ENCODE measurements around the gene RCOR1. TPM values are rescaled to one million over a fixed set of nuclear protein-coding genes. Genes with fewer than 3 reads are reported as not detected.
"Not testable (repeated sequence)": the region's sequence is repeated elsewhere in the genome, so short reads cannot be mapped to it uniquely, and the experiment has no call there.

The RCOR1 gene
- 10 to 100 TPM; 31.6 to 41.5 (median 34.5) TPM for polyA plus RNA-seq (ENCODE audit: insufficient read length in 4 of 4)

DNA sequence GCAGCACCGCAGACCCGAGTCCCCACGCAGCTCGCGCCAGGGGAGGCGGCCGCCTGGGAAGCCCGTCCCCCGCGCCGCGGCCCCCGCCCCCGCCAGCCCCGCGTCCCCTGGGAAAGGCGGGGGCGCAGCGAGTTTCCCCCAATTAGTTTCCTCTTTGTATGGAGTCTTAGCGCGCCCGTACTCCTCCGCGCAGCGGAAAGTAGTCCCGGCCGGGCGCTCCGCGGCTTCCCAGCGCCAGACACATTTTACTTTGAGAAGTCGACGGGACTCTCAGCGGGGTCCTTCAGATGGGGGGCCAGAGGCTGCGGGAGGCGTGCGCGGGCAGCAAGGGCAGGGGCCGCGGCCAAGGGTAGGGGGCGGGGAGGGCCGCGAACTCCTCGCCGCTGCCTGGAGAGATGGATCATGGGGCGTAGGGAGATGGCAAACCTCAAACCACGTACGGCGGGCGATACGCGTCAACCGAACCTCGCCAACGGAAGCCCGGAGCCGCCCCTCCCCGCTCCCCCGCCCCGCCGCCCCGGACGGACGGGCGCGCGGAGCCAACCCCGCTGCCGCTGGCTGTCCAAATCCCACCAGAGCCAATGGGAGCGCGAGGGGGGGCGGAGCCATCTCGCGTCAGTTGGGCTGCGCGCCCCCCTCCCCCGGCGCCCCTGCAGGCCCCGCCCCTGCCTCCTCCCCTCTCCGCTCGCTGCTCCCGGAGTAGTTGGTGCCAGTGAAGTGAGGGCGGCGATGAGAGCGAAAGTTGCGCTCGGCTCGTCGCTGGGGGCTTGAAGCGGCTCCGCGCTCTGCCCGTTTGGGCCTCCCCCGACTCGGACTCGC, at the start of gene RCOR1:
Gene RCOR1, plus strand, starts transcription at position 706 of the 819 bp plus-strand sequence. CDS start 238 bp downstream, outside the sequence.
- DNase-seq (ENCODE audit: low read depth in 4 of 4, low spot score in 3 of 4) = peak; percentile 92 to 96 (median 95)

DNA sequence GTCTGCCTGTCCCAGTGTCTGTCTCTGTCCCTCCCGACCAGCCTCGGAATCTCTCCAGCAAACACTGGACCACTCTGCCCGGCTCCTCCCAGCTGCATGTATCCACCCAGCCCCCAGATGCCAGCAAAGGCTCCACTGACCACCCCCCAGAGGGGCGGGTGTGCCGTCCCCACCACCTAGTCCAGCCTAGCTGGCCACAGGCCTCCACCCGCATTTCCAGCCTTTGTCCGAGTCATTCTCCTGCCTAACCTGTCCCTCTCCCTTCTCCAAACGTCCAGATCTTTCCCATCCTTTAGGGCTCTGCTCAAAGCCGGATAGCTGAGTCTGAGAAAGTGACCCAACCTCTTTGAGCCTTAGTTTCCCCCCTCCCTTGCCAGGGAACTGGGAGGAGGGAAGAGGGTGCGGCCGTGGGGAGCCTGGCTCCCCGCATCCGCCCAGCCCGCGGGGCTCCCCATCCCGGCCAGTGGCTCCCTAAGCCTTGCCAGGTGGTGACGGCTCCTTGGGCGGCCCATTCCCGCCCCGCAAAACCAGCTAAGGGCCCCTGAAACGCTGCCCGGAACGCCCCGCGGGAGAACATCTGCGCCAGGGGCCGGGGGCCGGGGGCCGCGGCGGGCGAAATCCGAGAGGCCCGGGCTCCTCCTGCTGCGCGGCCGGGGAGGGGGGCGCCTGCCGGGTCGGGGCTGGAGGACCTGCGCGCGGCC, 48.3 kb upstream of the RCOR1 start:
- DNase-seq (ENCODE audit: low read depth in 4 of 4, low spot score in 3 of 4) = no peak

DNA sequence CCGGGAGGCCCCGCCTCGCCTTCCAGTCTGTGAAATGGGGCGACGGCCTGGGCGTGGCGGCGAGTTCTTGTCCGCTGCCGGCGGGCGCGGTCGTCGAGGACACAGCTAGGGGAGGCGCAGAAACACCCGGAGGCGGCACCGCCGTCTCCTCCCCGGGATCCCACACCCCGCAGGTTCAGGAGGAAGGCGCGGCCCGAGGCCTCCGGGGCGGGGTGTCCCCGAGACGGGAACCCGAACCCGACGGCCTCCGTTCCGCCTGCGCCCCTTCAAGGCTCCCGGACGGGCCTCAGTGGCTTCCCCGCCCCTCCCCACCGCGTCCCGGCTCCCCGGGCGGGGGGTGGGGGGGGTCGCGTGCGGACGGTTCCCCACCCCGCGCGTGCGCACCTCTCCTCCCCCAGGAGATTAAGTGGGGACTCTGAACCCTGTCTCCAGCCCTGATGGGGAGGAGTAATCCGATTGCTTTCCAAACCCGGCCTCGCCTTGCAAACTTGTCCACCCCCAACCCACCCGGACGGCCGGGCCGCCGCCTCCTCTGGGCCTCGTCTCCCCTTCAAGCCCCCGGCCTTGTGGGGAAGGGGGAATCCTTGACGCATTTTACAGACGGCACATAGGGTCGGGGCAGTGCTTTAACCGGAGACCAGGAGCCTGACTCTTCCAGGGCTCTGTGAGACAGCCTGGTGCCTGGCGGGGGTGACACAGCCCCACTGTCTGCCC, 47.5 kb upstream of the RCOR1 start:
- no peak for DNase-seq (ENCODE audit: low read depth in 4 of 4, low spot score in 3 of 4)

DNA sequence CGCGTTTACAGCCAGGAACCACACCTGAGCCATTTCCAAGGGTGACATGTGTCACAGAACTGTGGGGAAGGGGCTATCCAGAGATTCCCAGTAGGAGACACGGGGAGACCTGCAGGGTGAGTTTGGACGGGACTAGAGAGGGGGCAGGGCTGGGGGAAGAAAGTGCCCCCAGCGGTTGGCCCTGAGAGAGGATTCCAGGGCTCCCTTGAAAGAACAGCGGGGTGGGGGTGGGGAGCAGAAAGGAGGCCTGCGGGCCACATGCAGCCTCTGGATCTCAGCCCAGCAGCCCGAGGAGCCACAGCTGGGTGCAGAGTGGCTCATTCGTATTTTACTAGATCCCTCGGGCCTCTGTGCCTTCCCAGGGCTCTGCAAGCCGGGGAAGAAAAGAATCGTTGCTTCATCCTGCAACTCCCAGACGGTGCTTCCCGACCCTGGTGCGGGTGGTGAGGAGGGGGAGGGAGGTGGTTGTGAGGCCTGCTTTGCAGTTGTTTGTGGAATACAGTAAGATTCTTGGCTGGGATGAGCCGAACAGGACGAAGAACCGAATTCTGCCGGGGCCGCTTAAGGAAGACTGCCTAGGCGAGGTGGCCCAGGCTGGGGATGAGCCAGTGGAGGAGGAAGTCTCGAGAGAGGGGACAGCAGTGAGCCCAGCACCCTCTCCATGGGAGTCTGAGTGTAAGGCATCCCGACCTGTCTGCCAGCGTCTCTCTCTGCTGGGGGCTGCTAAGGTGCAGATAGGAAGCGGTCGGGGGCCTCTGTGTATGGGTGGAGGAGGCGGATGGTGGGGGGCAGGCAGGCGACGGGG, 46.8 kb upstream of the RCOR1 start:
- DNase-seq (ENCODE audit: low read depth in 4 of 4, low spot score in 3 of 4) = no peak

DNA sequence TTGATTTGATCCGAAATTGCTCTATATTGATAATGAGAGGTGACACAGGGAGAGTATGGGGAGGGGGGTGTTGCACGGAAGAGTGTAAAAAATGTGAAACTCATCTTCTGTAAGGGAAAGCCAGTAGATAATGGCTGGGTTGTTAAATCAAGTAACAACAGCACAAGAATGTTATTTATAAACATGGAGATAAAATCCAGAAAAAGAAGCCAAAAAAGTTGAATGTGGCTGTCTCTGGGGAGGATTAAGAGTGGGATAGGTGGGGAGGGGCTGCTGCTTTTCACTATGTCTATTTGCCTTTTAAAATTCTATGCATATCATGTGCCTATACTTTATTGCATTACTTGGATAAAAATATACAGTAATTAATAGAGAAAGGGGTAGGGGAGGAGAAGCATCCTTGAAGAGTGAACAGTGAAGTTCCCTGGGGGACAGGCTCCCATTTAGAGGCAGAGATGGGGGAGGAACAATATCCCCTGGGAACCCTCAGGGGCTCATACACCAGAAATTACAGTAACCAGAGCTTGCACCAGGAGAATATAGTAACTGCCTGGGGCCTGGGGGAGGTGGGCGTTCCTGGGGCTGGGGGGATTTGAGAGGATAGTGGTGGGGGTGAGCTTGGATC, 43.7 kb upstream of the RCOR1 start:
- no peak for DNase-seq (ENCODE audit: low read depth in 4 of 4, low spot score in 3 of 4)

DNA sequence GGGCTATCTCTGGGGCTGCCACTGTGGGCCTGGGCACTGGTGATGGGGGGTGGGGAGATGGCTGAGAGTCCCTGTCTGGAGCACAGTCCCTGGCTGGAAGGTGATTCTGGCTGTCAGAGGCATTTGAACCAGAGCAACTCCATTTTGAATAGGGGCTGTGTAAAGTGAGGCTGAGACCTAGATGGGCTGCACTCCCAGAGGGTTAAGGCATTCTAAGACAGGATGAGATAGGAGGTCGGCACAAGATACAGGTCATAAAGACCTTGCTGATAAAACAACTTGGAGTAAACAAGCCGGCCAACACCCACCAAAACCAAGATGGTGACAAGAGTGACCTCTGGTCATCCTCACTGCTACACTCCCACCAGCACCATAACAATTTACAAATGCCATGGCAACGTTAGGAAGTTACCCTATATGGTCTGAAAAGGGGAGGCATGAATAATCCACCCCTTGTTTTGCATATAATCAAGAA, 41.5 kb upstream of the RCOR1 start:
- not testable (repeated sequence) for DNase-seq (ENCODE audit: low read depth in 4 of 4, low spot score in 3 of 4)

DNA sequence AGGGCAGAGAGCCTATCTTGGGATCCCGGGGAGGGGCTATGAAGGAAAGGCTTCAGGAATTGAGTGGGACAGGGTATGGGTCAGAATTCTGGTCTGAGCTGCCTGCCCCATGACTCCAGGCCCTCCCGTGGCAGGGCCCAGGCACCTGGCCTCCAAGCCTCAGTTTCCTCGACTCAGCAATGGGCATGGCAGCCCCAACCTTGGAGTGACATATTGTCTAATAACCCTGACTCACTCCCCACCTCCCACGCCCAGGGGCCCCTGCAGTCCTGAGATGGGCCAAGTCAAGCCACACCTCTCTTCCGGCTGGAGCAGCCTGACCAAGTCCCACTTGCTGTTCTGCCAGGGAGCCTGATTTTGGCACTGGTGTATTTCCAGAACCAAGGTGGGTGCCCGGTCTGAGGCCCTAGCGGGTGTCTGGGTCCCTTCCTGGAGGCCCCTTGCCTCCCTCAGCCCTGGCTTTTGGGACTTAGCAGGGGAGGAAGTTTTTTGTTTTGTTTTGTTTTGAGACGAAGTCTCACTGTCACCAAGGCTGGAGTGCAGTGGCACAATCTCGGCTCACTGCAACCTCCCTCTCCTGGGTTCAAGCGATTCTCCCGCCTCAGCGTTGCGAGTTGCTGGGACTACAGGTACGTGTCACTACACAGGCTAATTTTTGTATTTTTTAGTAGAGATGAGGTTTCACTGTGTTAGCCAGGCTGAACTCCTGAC, 40.3 kb upstream of the RCOR1 start:
- no peak for DNase-seq (ENCODE audit: low read depth in 4 of 4, low spot score in 3 of 4)

DNA sequence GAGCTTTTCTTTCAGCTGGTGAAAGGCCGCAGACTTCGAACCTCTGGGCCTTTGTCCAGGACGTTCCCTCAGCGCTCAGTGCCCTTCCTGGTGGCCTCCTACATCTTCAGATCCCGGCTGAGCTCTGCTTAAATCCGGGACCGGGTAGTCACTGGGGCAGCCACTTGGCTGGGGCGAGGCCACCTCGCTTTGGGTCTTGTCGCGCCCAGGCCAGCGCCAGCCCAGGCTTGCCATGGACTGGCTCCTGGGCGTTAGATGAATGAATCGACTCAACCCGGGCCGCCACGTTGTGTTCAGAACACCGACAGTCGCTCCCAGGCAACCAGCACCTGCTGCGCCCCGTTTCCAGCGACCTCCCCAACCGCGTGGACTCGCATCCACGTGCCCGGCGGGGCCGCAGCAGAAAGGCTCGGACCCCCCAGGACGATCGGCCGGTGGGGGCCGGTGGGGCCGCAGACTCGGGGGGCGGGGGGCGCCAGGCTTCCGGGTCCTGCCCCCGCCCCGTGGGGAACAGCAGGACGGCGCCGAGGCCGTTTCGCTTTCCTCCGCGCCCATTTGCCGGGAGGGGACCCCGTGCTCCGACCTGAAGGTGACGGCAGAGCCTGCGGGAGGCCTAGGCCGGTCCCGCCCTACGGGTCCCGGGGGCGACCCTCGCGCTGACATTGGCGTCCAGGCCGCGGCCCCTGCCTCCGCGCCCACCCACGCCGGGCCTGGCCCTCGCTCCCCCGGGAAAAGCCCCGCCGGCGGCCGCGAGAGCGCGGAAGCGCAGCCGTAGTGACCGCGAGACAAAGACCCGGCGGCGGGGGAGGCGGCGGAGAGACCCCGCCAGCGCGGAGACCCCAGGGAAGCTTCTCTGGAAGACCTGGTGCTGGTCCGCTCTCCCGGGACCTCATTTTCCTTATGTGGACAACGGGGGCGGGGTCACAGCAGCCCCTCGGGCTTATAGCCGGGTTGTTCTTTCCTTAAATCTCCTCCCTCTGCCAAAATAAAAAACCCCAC, 37.3 kb upstream of the RCOR1 start:
- no peak for DNase-seq (ENCODE audit: low read depth in 4 of 4, low spot score in 3 of 4)

DNA sequence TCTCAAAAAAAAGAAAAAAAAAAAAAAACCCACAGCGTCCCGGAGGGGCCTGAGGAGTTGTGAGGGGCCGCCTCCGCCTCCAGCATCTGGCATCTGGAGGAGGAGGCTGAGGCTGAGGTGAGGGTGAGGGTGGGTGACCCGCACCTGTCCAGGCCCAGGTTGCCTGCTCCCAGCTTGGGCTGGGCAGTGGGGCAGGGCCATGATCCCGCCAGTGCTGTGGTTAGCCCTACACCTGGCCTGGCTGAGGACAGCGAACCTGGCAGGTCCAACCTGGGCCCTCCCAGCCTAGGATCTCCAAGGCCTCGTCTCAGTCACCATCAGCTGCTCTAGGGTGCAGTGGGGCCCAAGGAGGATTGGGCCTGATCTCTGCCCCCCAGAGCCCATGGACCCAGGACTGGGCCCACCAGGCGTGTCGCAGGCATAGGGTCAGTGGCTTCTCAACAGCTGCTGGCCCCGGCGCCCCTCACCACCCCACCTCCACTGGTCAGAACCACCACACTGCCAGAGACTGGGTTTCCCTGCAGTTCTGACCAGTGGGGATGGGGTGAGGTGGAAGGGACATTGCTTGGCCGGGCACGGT, 36.3 kb upstream of the RCOR1 start:
- DNase-seq (ENCODE audit: low read depth in 4 of 4, low spot score in 3 of 4) = no peak

DNA sequence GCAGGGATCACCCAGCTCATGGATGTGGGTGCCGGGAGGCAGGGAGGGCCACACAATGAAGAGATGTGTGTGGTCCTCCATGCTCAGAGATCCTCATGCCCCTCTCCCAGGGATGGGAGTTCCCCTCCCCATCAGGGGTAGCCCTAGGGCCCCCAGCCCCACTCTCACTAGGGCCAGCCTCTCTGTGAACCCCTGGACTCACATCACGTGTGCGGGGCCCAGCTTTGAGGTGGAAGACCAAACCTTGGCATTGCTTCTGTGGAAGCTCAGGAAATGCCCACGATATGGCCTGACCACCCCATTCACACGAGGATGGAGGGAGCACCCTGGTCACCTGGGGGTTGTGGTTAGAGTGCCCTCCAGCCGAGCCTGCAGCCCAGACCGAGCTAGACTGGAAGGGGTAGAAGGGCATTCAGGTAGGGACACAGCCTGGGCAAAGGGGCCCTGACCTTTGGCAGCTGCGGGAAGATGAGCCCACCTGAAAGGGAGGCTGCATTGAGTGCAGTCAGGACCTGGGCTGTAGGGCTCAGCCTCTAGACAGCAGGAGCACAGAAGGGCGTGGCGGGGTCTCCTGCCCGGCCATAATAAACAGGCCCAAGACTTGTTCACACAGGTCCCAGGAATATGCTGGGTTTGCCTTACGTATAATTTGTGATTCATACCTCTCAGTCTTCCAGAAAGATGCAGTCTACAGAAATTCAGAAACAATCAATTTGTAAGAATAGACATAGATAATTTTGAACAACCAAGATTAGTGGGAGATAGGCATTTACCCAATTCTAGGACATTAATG, 34.8 kb upstream of the RCOR1 start:
- DNase-seq (ENCODE audit: low read depth in 4 of 4, low spot score in 3 of 4) = no peak

DNA sequence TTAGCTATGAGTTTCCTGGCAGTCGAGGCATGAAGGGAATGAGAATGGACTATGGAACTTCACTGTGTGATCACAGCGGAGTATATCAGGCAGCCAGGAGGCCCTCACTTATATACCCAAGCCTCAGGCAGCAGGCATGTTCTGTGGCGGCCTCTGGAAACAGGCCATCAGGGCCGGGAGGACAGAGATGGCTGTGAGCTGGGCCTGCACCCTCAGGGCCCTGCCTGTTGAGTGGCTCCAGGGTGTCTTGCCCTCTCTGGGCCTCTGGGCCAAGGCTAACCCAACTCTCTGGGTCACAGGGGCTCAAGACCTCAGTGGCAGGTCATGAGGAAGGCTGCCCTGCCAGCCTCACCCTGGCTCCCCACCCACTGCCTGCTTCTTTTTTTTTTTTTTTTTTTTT, 33.9 kb upstream of the RCOR1 start:
- DNase-seq (ENCODE audit: low read depth in 4 of 4, low spot score in 3 of 4) = no peak

DNA sequence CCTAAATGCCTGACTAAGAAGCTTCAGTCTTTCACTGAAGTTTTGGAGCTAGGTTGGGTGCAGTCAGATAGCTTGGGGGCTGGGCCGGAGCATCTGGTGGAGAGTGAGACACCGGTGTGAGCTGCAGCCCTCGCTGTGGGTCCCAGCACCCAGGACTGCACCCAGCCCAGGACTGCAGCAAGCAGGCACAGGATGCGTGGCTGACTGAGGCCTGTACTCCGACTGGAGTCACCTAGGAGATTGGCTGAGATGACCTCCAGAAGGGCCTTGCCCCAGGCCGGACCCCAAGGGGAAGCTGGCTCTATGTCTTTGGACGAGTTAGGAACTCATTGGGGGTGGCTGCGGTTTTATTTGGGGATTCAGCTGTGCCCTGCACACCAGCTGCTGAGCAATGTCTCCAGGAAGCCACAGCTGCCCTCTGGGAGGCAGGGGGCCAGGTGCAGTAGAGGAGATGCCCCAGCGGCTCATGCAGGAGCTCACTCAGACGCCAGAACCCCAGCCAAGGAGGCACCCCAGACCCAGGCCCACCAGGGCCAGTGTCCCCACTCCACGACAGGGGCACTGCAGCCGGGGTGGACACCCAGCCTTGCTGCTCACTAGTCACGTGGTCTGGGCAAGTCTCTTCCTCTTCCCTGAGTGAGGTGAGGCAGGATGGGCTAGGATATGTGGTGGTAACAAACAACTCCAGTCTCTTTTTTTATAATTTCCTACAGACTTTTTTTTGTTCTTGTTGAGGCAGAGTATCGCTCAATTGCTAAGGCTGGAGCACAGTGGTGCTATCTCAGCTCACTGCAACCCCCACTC, 31.8 kb upstream of the RCOR1 start:
- DNase-seq (ENCODE audit: low read depth in 4 of 4, low spot score in 3 of 4) = no peak

DNA sequence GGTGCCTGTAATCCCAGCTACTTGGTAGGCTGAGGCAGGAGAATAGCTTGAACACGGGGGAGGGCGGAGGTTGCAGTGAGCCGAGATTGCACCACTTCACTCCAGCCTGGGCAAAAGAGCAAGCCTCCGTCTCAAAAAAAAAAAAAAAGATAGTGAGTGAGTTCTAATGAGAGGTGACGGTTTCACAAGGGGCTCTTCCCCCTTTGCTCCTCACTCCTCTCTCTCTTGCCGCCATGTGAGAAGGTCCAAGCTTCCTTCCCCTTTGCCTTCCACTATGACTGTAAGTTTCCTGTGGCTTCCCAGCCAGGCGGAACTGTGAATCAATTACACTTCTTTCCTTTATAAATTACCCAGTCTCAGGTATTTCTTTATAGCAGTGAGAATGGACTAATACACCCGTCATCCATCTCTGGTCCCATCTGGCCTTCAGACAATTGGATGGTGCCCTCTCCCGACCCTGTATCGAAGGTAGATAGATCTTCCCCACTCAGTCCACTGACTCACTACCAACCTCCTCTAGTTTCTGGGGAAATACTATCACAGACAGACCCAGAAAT, 27.0 kb upstream of the RCOR1 start:
- DNase-seq (ENCODE audit: low read depth in 4 of 4, low spot score in 3 of 4) = no peak

DNA sequence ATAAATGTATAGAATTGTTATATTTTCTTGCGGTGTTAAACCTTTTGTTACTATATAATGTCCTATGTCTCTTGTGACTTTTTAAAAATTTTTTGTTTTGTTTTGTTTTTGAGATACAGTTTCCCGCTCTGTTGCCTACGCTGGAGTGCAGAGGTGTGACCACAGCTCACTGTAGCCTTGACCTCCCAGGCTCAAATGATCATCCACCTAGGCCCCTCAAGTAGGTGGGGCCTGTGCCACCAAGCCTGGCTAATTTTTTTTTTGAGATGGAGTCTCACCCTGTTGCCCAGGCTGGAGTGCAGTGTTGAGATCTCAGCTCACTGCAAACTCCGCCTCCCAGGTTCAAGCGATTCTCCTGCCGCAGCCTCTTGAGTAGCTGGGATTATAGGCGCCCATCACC, 26.5 kb upstream of the RCOR1 start:
- DNase-seq (ENCODE audit: low read depth in 4 of 4, low spot score in 3 of 4) = no peak

DNA sequence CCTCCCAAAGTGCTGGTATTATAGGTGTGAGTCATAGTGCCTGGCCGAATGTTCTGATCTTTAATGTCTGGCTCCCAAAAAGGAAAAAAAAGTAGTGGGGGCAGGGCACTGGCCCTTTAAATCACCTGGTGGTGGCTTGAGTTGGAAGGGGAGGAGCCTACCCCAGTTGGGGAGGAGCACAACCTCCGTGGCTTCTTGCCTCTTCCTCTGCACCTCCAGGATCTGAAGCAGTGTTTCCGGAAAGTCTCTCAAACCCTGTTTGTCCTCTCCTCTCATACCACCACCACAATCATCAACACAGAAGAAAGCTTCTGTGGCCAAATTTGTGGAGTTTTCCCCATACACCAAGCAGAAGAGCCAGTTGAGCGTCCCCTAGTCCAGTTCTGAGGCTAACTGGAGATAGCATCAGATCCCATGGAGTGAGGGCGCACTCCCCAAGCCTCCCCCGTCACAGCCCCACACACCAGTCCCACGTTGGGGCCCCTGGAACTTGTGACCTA, 24.3 kb upstream of the RCOR1 start:
- DNase-seq (ENCODE audit: low read depth in 4 of 4, low spot score in 3 of 4) = no peak

Measured in right renal pelvis (tissue), 4 donors.